ENCODE results near the gene AKNA. TPM values are rescaled to one million over a fixed set of nuclear protein-coding genes. Genes with fewer than 3 reads are reported as not detected.

AKNA gene
- total and polyA plus RNA-seq, 5 donors from 2014 or later: 11.9 to 381 (median 14.6) TPM

- peaks cover 0 to 6% (median 0%) of the 10 kb centered on the region in 4 donors for H3K4me1 Mint-ChIP-seq
- peaks cover 6% of the 10 kb centered on the region for H3K36me3 Mint-ChIP-seq
- H3K27ac Mint-ChIP-seq: peak overlapping the region in 1 of 3 donors; percentile 35
- no peaks in the 10 kb centered on the region for H3K36me3 ChIP-seq (ENCODE audit: control insufficient read depth, insufficient read depth, low read length)
- H3K27me3 ChIP-seq (ENCODE audit: control insufficient read depth, insufficient read depth, low read length): no peaks in the 10 kb centered on the region
- no peak overlapping the region for H3K27ac ChIP-seq (ENCODE audit: insufficient read depth, low read length, poor library complexity, severe bottlenecking)
- peaks cover under 1% of the 10 kb centered on the region for H3K4me1 ChIP-seq (ENCODE audit: control insufficient read depth, insufficient read depth, low read length, poor library complexity, severe bottlenecking)
- ATAC-seq (ENCODE audit: low read depth in 2 of 2) (no peak), DNase-seq (no peak)
- no peak overlapping the region for H3K4me3 Mint-ChIP-seq
- no peaks in the 10 kb centered on the region for H3K9me3 ChIP-seq (ENCODE audit: control insufficient read depth in 2 of 2, low read length in 2 of 2)
- H3K9me3 Mint-ChIP-seq: no peaks in the 10 kb centered on the region
- no peaks in the 10 kb centered on the region for H3K27me3 Mint-ChIP-seq
- H3K4me3 ChIP-seq (ENCODE audit: low read depth, low read length): no peak overlapping the region
These were observed 35.4 kb upstream of the AKNA start for GRCh38 chr9:114423181-114423580.

- H3K27ac Mint-ChIP-seq: no peak overlapping the region
- peaks cover 0 to 13% (median 0%) of the 10 kb centered on the region in 4 donors for H3K4me1 Mint-ChIP-seq
- no peaks in the 10 kb centered on the region for H3K9me3 ChIP-seq (ENCODE audit: control insufficient read depth in 2 of 2, low read length in 2 of 2)
- no peaks in the 10 kb centered on the region for H3K27me3 ChIP-seq (ENCODE audit: control insufficient read depth, insufficient read depth, low read length)
- H3K4me1 ChIP-seq (ENCODE audit: control insufficient read depth, insufficient read depth, low read length, poor library complexity, severe bottlenecking): peaks cover 6% of the 10 kb centered on the region
- H3K36me3 ChIP-seq (ENCODE audit: control insufficient read depth, insufficient read depth, low read length): no peaks in the 10 kb centered on the region
- DNase-seq: no peak
- no peaks in the 10 kb centered on the region for H3K9me3 Mint-ChIP-seq
- H3K4me3 ChIP-seq (ENCODE audit: low read depth, low read length): no peak overlapping the region
- no peak for ATAC-seq (ENCODE audit: low read depth in 2 of 2)
- H3K4me3 Mint-ChIP-seq: no peak overlapping the region
- H3K27me3 Mint-ChIP-seq: no peaks in the 10 kb centered on the region
- peaks cover 6% of the 10 kb centered on the region for H3K36me3 Mint-ChIP-seq
- no peak overlapping the region for H3K27ac ChIP-seq (ENCODE audit: insufficient read depth, low read length, poor library complexity, severe bottlenecking)
These were observed 33.4 kb upstream of the AKNA start for GRCh38 chr9:114421147-114421546.

GRCh38 chr9:114419796-114420195 is 32.0 kb upstream of the AKNA start:
- H3K4me1 Mint-ChIP-seq: peaks cover 0 to 13% (median under 1%) of the 10 kb centered on the region in 4 donors
- no peaks in the 10 kb centered on the region for H3K9me3 Mint-ChIP-seq
- Histone ChIP-seq H3K4me1 (ENCODE audit: control insufficient read depth, insufficient read depth, low read length, poor library complexity, severe bottlenecking) (peaks cover 6% of the 10 kb centered on the region), H3K36me3 (ENCODE audit: control insufficient read depth, insufficient read depth, low read length) (no peaks in the 10 kb centered on the region), H3K27me3 (ENCODE audit: control insufficient read depth, insufficient read depth, low read length) (no peaks in the 10 kb centered on the region), H3K27ac (ENCODE audit: insufficient read depth, low read length, poor library complexity, severe bottlenecking) (no peak overlapping the region), H3K4me3 (ENCODE audit: low read depth, low read length) (no peak overlapping the region), H3K9me3 (ENCODE audit: control insufficient read depth in 2 of 2, low read length in 2 of 2) (no peaks in the 10 kb centered on the region)
- peak overlapping the region in 1 of 3 donors; percentile 44 for H3K27ac Mint-ChIP-seq
- no peaks in the 10 kb centered on the region for H3K27me3 Mint-ChIP-seq
- peaks cover 5% of the 10 kb centered on the region for H3K36me3 Mint-ChIP-seq
- DNase-seq (no peak), ATAC-seq (ENCODE audit: low read depth in 2 of 2) (no peak)
- no peak overlapping the region for H3K4me3 Mint-ChIP-seq

GRCh38 chr9:114418053-114418452 is 30.3 kb upstream of the AKNA start:
- Histone ChIP-seq H3K27ac (ENCODE audit: insufficient read depth, low read length, poor library complexity, severe bottlenecking) (no peak overlapping the region), H3K27me3 (ENCODE audit: control insufficient read depth, insufficient read depth, low read length) (no peaks in the 10 kb centered on the region), H3K36me3 (ENCODE audit: control insufficient read depth, insufficient read depth, low read length) (no peaks in the 10 kb centered on the region), H3K9me3 (ENCODE audit: control insufficient read depth in 2 of 2, low read length in 2 of 2) (no peaks in the 10 kb centered on the region), H3K4me3 (ENCODE audit: low read depth, low read length) (no peak overlapping the region), H3K4me1 (ENCODE audit: control insufficient read depth, insufficient read depth, low read length, poor library complexity, severe bottlenecking) (peaks cover 6% of the 10 kb centered on the region)
- DNase-seq (no peak), ATAC-seq (ENCODE audit: low read depth in 2 of 2) (no peak)
- H3K36me3 Mint-ChIP-seq: no peaks in the 10 kb centered on the region
- no peak overlapping the region for H3K4me3 Mint-ChIP-seq
- peaks cover 0 to 13% (median under 1%) of the 10 kb centered on the region in 4 donors for H3K4me1 Mint-ChIP-seq
- peak overlapping the region in 1 of 3 donors; percentile 80 for H3K27ac Mint-ChIP-seq
- H3K27me3 Mint-ChIP-seq: no peaks in the 10 kb centered on the region
- no peaks in the 10 kb centered on the region for H3K9me3 Mint-ChIP-seq

- no peaks in the 10 kb centered on the region for H3K27me3 ChIP-seq (ENCODE audit: control insufficient read depth, insufficient read depth, low read length)
- peaks cover 0 to 13% (median under 1%) of the 10 kb centered on the region in 4 donors for H3K4me1 Mint-ChIP-seq
- peaks cover 6% of the 10 kb centered on the region for H3K4me1 ChIP-seq (ENCODE audit: control insufficient read depth, insufficient read depth, low read length, poor library complexity, severe bottlenecking)
- no peaks in the 10 kb centered on the region for H3K36me3 Mint-ChIP-seq
- no peak for ATAC-seq (ENCODE audit: low read depth in 2 of 2)
- no peaks in the 10 kb centered on the region for H3K27me3 Mint-ChIP-seq
- H3K4me3 ChIP-seq (ENCODE audit: low read depth, low read length): no peak overlapping the region
- DNase-seq: no peak
- peaks cover 0 to 2% (median 0%) of the 10 kb centered on the region in 7 donors for H3K9me3 Mint-ChIP-seq
- H3K27ac ChIP-seq (ENCODE audit: insufficient read depth, low read length, poor library complexity, severe bottlenecking): no peak overlapping the region
- no peaks in the 10 kb centered on the region for H3K36me3 ChIP-seq (ENCODE audit: control insufficient read depth, insufficient read depth, low read length)
- no peak overlapping the region for H3K4me3 Mint-ChIP-seq
- H3K9me3 ChIP-seq (ENCODE audit: control insufficient read depth in 2 of 2, low read length in 2 of 2): no peaks in the 10 kb centered on the region
- H3K27ac Mint-ChIP-seq: peak overlapping the region in 2 of 3 donors; percentile 57 to 80
These were observed 29.7 kb upstream of the AKNA start for GRCh38 chr9:114417511-114417910.

GRCh38 chr9:114416906-114417305 is 29.1 kb upstream of the AKNA start:
- Histone ChIP-seq H3K36me3 (ENCODE audit: control insufficient read depth, insufficient read depth, low read length) (no peaks in the 10 kb centered on the region), H3K27me3 (ENCODE audit: control insufficient read depth, insufficient read depth, low read length) (no peaks in the 10 kb centered on the region), H3K27ac (ENCODE audit: insufficient read depth, low read length, poor library complexity, severe bottlenecking) (no peak overlapping the region), H3K4me1 (ENCODE audit: control insufficient read depth, insufficient read depth, low read length, poor library complexity, severe bottlenecking) (peaks cover 6% of the 10 kb centered on the region), H3K4me3 (ENCODE audit: low read depth, low read length) (no peak overlapping the region), H3K9me3 (ENCODE audit: control insufficient read depth in 2 of 2, low read length in 2 of 2) (no peaks in the 10 kb centered on the region)
- ATAC-seq (ENCODE audit: low read depth in 2 of 2): no peak
- H3K4me1 Mint-ChIP-seq: peaks cover 0 to 13% (median under 1%) of the 10 kb centered on the region in 4 donors
- H3K9me3 Mint-ChIP-seq: peaks cover 0 to 2% (median 0%) of the 10 kb centered on the region in 7 donors
- H3K4me3 Mint-ChIP-seq: no peak overlapping the region
- H3K27ac Mint-ChIP-seq: peak overlapping the region in 1 of 3 donors; percentile 80
- H3K27me3 Mint-ChIP-seq: no peaks in the 10 kb centered on the region
- no peak for DNase-seq
- no peaks in the 10 kb centered on the region for H3K36me3 Mint-ChIP-seq

GRCh38 chr9:114416290-114416689 is 28.5 kb upstream of the AKNA start:
- Mint-ChIP-seq H3K27ac (peak overlapping the region in 2 of 3 donors; percentile 15 to 80), H3K36me3 (no peaks in the 10 kb centered on the region), H3K27me3 (no peaks in the 10 kb centered on the region), H3K4me3 (no peak overlapping the region), H3K9me3 (peaks cover 0 to 2% (median 0%) of the 10 kb centered on the region in 7 donors), H3K4me1 (peaks cover 0 to 13% (median under 1%) of the 10 kb centered on the region in 4 donors)
- no peak for ATAC-seq (ENCODE audit: low read depth in 2 of 2)
- Histone ChIP-seq H3K4me3 (ENCODE audit: low read depth, low read length) (no peak overlapping the region), H3K36me3 (ENCODE audit: control insufficient read depth, insufficient read depth, low read length) (no peaks in the 10 kb centered on the region), H3K27ac (ENCODE audit: insufficient read depth, low read length, poor library complexity, severe bottlenecking) (no peak overlapping the region), H3K9me3 (ENCODE audit: control insufficient read depth in 2 of 2, low read length in 2 of 2) (no peaks in the 10 kb centered on the region), H3K4me1 (ENCODE audit: control insufficient read depth, insufficient read depth, low read length, poor library complexity, severe bottlenecking) (peaks cover 6% of the 10 kb centered on the region), H3K27me3 (ENCODE audit: control insufficient read depth, insufficient read depth, low read length) (no peaks in the 10 kb centered on the region)
- no peak for DNase-seq

GRCh38 chr9:114414346-114414745 is 26.6 kb upstream of the AKNA start:
- H3K36me3 Mint-ChIP-seq: no peaks in the 10 kb centered on the region
- no peak for ATAC-seq (ENCODE audit: low read depth in 2 of 2)
- no peak overlapping the region for H3K27ac Mint-ChIP-seq
- H3K27me3 Mint-ChIP-seq: no peaks in the 10 kb centered on the region
- Histone ChIP-seq H3K4me1 (ENCODE audit: control insufficient read depth, insufficient read depth, low read length, poor library complexity, severe bottlenecking) (peaks cover 6% of the 10 kb centered on the region), H3K4me3 (ENCODE audit: low read depth, low read length) (no peak overlapping the region), H3K9me3 (ENCODE audit: control insufficient read depth in 2 of 2, low read length in 2 of 2) (no peaks in the 10 kb centered on the region), H3K36me3 (ENCODE audit: control insufficient read depth, insufficient read depth, low read length) (no peaks in the 10 kb centered on the region), H3K27ac (ENCODE audit: insufficient read depth, low read length, poor library complexity, severe bottlenecking) (no peak overlapping the region), H3K27me3 (ENCODE audit: control insufficient read depth, insufficient read depth, low read length) (no peaks in the 10 kb centered on the region)
- no peak for DNase-seq
- peaks cover 0 to 13% (median under 1%) of the 10 kb centered on the region in 4 donors for H3K4me1 Mint-ChIP-seq
- no peak overlapping the region for H3K4me3 Mint-ChIP-seq
- peaks cover 0 to 2% (median 0%) of the 10 kb centered on the region in 7 donors for H3K9me3 Mint-ChIP-seq

Measured in CD4-positive, CD25-positive, alpha-beta regulatory T cell (primary cell).